Ascending aorta (tissue), 2 donors: ENCODE measurements around the gene CHMP6. TPM values are rescaled to one million over a fixed set of nuclear protein-coding genes. Genes with fewer than 3 reads are reported as not detected.

Experiments
- DNase-seq, 2 donors: peaks; one replicate each; pipeline ENCODE4 v3.0.0-alpha.2; 2019; ENCODE audit warnings: low spot score in 2 of 2
- H3K27ac ChIP-seq, 2 donors: fragments of 200-600 bp; sonication (generic); one replicate each; pipeline ENCODE4 v1.5.1; 2016 to 2017; ENCODE audit warnings: mild to moderate bottlenecking in 1 of 2
- H3K27me3 ChIP-seq: fragments of 200-600 bp; sonication (generic); one replicate; pipeline ENCODE4 v1.5.1; 2017
- H3K36me3 ChIP-seq, 2 donors: fragments of 200-600 bp; sonication (generic); one replicate each; pipeline ENCODE4 v1.5.1; 2016
- H3K4me1 ChIP-seq, 2 donors: fragments of 200-600 bp; sonication (generic); one replicate each; pipeline ENCODE4 v1.5.1; 2016 to 2017; ENCODE audit warnings: mild to moderate bottlenecking in 1 of 2
- H3K4me3 ChIP-seq, 2 donors: fragments of 200-600 bp; sonication (generic); one replicate each; pipeline ENCODE4 v1.5.1; 2016 to 2017; ENCODE audit warnings: mild to moderate bottlenecking in 1 of 2
- H3K9me3 ChIP-seq, 2 donors: fragments of 200-600 bp; sonication (generic); one replicate each; pipeline ENCODE4 v1.5.1; 2016
- intact Hi-C: fragments of 100-400 bp; cut with DNase I; formaldehyde crosslinking; loops from one replicate; pipeline ENCODE4 v1.15.1; 2023
- total RNA-seq: library from RNA; depleted of rRNA; stranded (reverse); fragments of >200 nt; gene quantifications from one replicate; pipeline ENCODE4 v1.1.0, GENCODE V29; 2016
- TF ChIP-seq, protein P1 (sequence below), 3 experiments: fragments of 200-600 bp in 2 of 3; fragments of 450-650 bp in 1 of 3; sonication (generic) in 2 of 3; IDR thresholded peaks; one replicate each; pipeline ENCODE4 v1.5.1; 2016 to 2019; ENCODE audit warnings: antibody characterized with exemption in 3 of 3, mild to moderate bottlenecking in 1 of 3, moderate library complexity in 1 of 3

Gene CHMP6
- total RNA-seq, 1 donor from 2014 or later = 32.1 TPM

DNA sequence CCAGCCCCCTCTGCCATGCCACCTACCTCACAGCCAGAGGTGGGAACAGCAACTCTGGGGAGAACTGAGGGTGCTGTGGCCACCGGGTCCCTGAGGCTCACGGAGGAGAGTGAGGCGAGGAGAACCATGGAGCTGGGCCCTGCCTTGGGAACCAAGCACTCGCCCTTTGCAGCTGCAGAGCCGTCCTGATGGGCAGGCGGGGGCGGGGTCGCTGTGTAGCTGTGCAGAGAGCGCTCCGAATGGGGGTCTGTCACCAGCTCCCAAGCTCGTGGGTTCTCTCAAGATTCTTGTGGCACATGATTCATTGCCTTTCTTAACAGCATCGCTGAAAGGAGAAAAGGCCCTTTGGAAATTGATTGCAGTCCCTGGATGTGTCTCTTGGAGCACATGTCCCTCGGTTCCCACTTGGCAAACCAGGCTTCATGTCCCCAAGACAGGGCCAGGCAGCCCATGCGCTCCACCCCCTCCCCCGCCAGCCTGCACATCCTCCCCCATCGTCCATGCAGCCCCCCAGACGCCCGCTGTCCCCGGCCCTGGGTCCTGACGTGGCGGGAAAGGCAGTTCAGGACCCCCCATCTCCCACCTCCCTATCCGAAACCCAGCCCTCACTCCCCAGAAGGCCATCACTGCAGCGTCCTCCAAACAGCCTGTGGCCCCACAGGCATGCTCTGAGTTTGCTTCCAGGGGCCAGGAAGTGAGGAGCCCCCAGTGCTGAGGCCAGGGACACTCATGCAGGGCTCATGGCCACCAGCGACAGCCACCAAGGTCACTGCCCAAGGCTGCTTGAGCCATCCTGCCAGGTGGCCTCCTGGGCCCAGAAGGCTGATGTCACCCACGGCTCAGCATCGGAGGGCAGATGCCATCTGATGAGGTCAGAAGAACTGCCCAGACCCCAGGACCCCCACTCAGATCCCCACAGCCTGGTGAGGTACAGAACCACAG, 20.6 kb upstream of the CHMP6 start:
- Histone ChIP-seq H3K4me1 (peaks cover 3 to 24% of the 10 kb centered on the region in 2 donors), H3K36me3 (no peaks in the 10 kb centered on the region), H3K9me3 (no peaks in the 10 kb centered on the region), H3K27me3 (peaks cover 7% of the 10 kb centered on the region), H3K4me3 (no peak overlapping the region), H3K27ac (no peak overlapping the region)
- TF ChIP-seq, protein P1, sequence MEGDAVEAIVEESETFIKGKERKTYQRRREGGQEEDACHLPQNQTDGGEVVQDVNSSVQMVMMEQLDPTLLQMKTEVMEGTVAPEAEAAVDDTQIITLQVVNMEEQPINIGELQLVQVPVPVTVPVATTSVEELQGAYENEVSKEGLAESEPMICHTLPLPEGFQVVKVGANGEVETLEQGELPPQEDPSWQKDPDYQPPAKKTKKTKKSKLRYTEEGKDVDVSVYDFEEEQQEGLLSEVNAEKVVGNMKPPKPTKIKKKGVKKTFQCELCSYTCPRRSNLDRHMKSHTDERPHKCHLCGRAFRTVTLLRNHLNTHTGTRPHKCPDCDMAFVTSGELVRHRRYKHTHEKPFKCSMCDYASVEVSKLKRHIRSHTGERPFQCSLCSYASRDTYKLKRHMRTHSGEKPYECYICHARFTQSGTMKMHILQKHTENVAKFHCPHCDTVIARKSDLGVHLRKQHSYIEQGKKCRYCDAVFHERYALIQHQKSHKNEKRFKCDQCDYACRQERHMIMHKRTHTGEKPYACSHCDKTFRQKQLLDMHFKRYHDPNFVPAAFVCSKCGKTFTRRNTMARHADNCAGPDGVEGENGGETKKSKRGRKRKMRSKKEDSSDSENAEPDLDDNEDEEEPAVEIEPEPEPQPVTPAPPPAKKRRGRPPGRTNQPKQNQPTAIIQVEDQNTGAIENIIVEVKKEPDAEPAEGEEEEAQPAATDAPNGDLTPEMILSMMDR (IDR thresholded peaks at IDR 0.05) = no peak
- intact Hi-C loops = no loop called here
- DNase-seq = no peak

DNA sequence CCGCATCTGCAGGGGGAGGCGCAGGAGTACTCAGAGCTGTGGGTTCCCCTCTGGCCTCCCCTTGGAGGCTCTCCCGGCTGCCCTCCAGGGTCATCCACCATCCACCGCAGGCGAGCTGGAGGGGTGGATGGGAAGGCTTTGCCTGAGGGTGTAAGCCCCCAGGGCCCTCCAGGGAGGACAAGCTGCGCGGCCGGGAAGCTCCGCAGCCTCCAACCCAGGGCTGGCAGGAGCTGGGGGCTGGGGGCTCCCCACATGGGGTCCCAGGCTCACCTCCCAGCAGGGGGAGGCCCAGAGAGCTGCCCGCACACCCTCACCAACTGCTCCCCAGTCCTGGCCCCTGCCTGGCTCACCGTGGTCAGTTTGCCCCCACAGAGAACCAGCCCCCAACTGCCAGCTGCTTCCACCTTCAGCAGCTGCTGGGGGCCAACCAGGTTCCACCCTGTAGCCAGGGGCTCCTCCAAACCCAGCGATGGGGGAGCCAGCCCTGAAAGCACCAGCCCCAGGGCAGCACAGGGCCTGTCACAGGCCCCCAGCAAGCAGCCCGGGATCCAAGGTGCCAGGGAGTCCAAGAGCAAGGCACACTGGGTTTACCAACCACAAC, 19.8 kb upstream of the CHMP6 start:
- intact Hi-C loops = no loop called here
- TF ChIP-seq, protein P1 (IDR thresholded peaks at IDR 0.05) = no peak
- H3K27me3 ChIP-seq = peaks cover 7% of the 10 kb centered on the region

DNA sequence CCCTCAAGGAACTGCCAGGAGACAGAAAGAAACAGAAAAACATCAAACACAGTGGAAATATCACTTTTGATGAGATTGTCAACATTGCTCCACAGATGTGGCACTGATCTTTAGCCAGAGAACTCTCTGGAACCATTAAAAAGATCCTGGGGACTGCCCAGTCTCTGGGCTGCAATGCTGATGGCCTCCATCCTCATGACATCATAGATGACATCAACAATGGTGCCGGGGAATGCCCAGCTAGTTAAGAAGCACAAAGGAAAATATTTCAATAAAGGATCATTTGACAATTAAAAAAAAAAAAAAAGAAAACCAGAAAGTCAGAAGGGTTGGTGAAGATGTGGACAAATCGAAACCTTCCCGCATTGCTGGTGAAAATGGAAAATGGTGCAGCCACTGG, 14.9 kb upstream of the CHMP6 start:
- Histone ChIP-seq H3K27ac (no peak overlapping the region), H3K4me3 (no peak overlapping the region), H3K4me1 (peaks cover 4 to 7% of the 10 kb centered on the region in 2 donors), H3K9me3 (no peaks in the 10 kb centered on the region), H3K36me3 (no peaks in the 10 kb centered on the region), H3K27me3 (no peaks in the 10 kb centered on the region)
- TF ChIP-seq, protein P1 (IDR thresholded peaks at IDR 0.05) = no peak
- no peak for DNase-seq
- intact Hi-C loops = no loop called here

More for the DNA sequence above, 19.8 kb upstream of the CHMP6 start:
- Histone ChIP-seq H3K27ac (no peak overlapping the region), H3K4me3 (no peak overlapping the region), H3K9me3 (no peaks in the 10 kb centered on the region), H3K36me3 (no peaks in the 10 kb centered on the region), H3K4me1 (peaks cover 3 to 24% of the 10 kb centered on the region in 2 donors)
- no peak for DNase-seq

DNA sequence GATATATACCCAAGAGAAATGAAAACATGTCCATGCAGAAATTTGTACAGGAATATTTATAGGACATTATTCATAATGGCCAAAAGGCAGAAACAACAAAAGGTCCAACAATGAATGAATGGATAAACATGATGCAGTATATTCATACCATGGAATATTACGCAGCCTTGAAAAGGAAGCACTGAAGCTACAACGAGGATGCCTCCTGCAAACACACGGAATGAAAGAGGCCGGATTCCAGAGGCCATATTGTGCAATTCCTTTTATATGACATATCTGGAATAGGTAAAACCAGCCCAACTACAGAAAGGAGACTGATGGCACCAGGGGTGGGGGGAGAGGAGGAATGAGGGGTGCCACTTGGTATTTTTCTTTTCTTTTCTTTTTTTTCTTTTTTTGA, 14.5 kb upstream of the CHMP6 start:
- H3K4me3 ChIP-seq = no peak overlapping the region
- H3K9me3 ChIP-seq = no peaks in the 10 kb centered on the region
- intact Hi-C loops = no loop called here
- DNase-seq = no peak
- no peaks in the 10 kb centered on the region for H3K36me3 ChIP-seq
- TF ChIP-seq, protein P1 (IDR thresholded peaks at IDR 0.05) = no peak
- peaks cover 4 to 7% of the 10 kb centered on the region in 2 donors for H3K4me1 ChIP-seq
- no peaks in the 10 kb centered on the region for H3K27me3 ChIP-seq
- no peak overlapping the region for H3K27ac ChIP-seq

DNA sequence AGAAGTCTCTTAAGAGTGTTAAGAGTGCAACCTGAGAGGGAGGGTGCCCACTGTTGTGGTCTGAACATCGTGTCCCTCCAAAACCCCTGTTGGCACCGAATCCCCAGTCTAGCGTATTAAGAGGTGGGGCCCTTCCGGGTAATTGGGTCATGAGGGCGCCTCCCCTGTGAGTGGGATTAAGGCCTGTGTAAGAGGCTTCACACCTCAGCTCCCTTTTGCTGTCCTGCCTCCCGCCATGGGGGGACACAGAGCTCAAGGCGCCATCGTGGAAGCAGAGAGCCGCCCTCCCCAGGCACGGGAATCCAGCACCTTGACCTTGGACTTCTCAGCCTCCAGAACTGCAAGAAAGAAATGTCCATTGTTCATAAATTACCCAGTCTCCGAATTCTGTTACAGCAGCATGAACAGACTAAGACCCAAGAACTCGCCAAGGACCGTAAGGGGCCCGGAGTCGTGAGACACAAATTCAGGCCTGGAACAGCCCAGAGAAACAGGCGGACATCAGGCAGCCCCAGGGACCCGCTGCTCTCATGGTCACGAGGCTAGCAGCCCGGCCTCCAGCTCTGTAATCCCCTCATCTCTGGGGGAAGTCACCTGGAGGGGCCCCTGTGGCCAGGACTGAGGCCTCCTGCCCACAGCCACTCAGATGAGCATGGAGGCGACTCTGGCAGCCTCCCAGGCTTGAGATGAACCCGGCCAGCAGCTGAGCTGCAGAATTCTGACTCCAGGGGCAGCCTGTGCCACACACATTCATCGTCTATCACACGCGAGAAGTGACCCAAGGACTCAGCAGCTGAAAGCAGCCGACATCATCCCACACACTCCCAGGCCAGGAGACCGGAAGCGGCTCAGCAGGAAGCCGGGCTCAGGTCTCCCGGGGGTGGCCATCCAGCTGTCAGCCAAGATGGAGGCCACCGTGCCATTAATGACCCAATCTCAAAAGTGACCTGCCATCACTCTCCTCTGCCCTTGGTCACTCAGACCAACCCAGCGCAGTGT, 12.8 kb upstream of the CHMP6 start:
- DNase-seq = no peak
- Histone ChIP-seq H3K4me1 (peaks cover 4 to 7% of the 10 kb centered on the region in 2 donors), H3K4me3 (no peak overlapping the region), H3K27ac (no peak overlapping the region), H3K9me3 (no peaks in the 10 kb centered on the region), H3K36me3 (no peaks in the 10 kb centered on the region), H3K27me3 (no peaks in the 10 kb centered on the region)
- intact Hi-C loops = no loop called here
- TF ChIP-seq, protein P1 (IDR thresholded peaks at IDR 0.05) = no peak
